ENCODE data around the gene POLH. TPM values are rescaled to one million over a fixed set of nuclear protein-coding genes. Genes with fewer than 3 reads are reported as not detected.

POLH gene
- total RNA-seq, 1 experiment from 2014 or later, result 29.1 TPM

- DNase-seq (ENCODE audit: low read depth), result peak; percentile 61
These were observed 28.2 kb downstream of the POLH start for GRCh38 chr6:43604174-43604573.

GRCh38 chr6:43606019-43606418, 30.0 kb downstream of the POLH start:
- no peak for DNase-seq (ENCODE audit: low read depth)

- peak; percentile 66 for DNase-seq (ENCODE audit: low read depth)
These were observed 32.4 kb downstream of the POLH start for GRCh38 chr6:43608310-43608763.

GRCh38 chr6:43608807-43609206, 32.8 kb downstream of the POLH start:
- DNase-seq (ENCODE audit: low read depth), result no peak

GRCh38 chr6:43609402-43609801, 33.4 kb downstream of the POLH start:
- no peak for DNase-seq (ENCODE audit: low read depth)

GRCh38 chr6:43610431-43610830, 34.4 kb downstream of the POLH start:
- no peak for DNase-seq (ENCODE audit: low read depth)

- no peak for DNase-seq (ENCODE audit: low read depth)
These were observed 37.9 kb downstream of the POLH start for GRCh38 chr6:43613721-43614395.

GRCh38 chr6:43614396-43614730, 38.4 kb downstream of the POLH start:
- DNase-seq (ENCODE audit: low read depth), result no peak

- DNase-seq (ENCODE audit: low read depth), result no peak
These were observed 40.9 kb downstream of the POLH start for GRCh38 chr6:43616725-43617472.

GRCh38 chr6:43621078-43621835, 45.3 kb downstream of the POLH start:
- no peak for DNase-seq (ENCODE audit: low read depth)

- no peak for DNase-seq (ENCODE audit: low read depth)
These were observed 45.8 kb downstream of the POLH start for GRCh38 chr6:43621836-43622180.

- DNase-seq (ENCODE audit: low read depth), result no peak
These were observed 46.6 kb downstream of the POLH start for GRCh38 chr6:43622541-43622940.

GRCh38 chr6:43623880-43624785, 48.1 kb downstream of the POLH start:
- DNase-seq (ENCODE audit: low read depth), result no peak

- no peak for DNase-seq (ENCODE audit: low read depth)
These were observed 48.9 kb downstream of the POLH start for GRCh38 chr6:43624786-43625288.

- DNase-seq (ENCODE audit: low read depth), result no peak
These were observed 49.5 kb downstream of the POLH start for GRCh38 chr6:43625393-43625992.

- peak; percentile 90 for DNase-seq (ENCODE audit: low read depth)
These were observed 51.2 kb downstream of the POLH start for GRCh38 chr6:43627008-43627825.

GRCh38 chr6:43628393-43629103, 52.6 kb downstream of the POLH start:
- DNase-seq (ENCODE audit: low read depth), result peak; percentile 33

- DNase-seq (ENCODE audit: low read depth), result peak; percentile 98
These were observed 53.1 kb downstream of the POLH start, which contains the start of gene GTPBP2 for GRCh38 chr6:43629104-43629504. GTPBP2 (minus strand) TSS chr6:43629264; CDS start chr6:43629162, 102 bp downstream.

Data from HT1080 (cell line).